IPS-18c (cell line): Measurements from ENCODE around the gene IFI35.
"Not testable (repeated sequence)": the region's sequence is repeated elsewhere in the genome, so short reads cannot be mapped to it uniquely, and the experiment has no call there.

ENCODE experiments used
- H3K4me3 ChIP-seq: 2 replicates; pipeline ENCODE4 v1.7.0; 2013; ENCODE audit warnings: low read depth, mild to moderate bottlenecking, low read length, moderate library complexity; ENCODE audit not compliant: insufficient read depth
- H3K9me3 ChIP-seq: one replicate; pipeline ENCODE4 v1.6.1; 2013; ENCODE audit warnings: mild to moderate bottlenecking, low read length, moderate library complexity; ENCODE audit not compliant: control insufficient read depth, insufficient read depth

The IFI35 gene

DNA sequence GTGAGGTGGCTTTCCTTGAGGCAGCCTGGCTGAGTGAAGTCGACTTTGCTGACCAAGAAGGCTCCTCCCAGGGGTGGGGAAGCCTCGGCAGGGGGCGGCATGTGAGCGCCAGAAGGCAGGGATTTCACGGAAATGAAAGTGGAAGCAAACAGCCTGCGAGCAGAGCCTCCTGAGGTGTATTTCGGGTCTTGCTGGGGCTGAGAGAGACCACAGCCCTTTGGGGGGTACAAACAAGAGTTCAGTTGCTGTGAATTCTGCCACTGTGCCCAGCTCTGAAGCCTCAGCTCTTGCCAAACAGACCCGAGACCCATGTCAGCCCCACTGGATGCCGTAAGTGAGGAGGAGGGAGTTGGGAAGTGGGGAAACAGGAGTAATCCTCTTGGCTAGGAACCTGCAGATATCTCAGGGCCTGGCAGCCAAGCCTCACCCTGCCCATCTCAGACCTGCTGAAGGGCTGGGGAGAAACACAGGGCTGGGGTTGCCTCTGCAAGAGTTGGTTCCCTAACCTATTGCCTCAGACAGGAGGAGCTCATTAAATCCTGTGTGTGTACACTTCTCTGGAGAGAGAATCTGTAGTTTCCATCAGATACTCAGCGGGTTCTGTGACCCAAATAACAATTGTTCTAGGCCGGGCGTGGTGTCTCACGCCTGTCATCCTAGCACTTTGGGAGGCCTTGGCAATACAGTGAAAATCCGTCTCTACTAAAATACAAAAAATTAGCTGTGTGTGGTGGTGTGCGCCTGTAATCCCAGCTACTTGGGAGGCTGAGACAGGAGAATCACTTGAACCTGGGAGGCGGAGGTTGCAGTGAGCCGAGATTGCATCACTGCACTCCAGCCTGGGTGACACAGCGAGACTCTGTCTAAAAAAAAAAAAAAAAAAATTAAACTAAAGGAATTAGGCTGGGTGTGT, at the start of gene IFI35:
IFI35 (plus strand) TSS at position 146 of the 913 bp plus-strand sequence; CDS start at position 310, 164 bp downstream.
- Histone ChIP-seq H3K4me3 (peak within 1 kb of the TSS; percentile 42), H3K9me3 (no peaks in the 10 kb centered on the region)

GRCh38 chr17:42964161-42964932, 42.2 kb upstream of the IFI35 start, which contains the start of gene AARSD1:
TSS of gene AARSD1 (minus strand) at chr17:42964454. CDS start at chr17:42964440, 14 bp downstream.
- H3K4me3 ChIP-seq, result peak within 1 kb of the TSS; percentile 66

DNA sequence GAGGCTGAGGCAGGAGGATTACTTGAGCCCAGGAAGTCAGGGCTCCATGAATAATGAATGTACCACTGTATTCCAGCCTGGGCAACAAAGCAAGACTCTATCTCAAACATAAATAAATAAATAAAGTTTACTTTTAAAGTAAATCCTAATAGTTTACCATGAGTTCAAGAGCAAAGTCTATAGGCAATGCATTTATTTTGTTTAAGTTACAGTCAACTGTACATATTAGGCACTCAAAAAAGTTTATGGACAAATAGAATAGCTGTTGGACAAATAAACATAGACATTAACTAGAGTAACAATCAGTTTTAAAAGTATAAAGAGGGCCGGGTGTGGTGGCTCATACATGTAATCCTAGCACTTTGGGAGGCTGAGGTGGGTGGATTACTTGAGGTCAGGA, 38.7 kb upstream of the IFI35 start:
- Histone ChIP-seq H3K4me3 (no peak overlapping the region), H3K9me3 (no peaks in the 10 kb centered on the region)

More at GRCh38 chr17:42964161-42964932, 42.2 kb upstream of the IFI35 start, which contains the start of gene AARSD1:
- H3K9me3 ChIP-seq, result no peaks in the 10 kb centered on the region

GRCh38 chr17:42969001-42969581, 37.5 kb upstream of the IFI35 start:
- Histone ChIP-seq H3K9me3 (no peaks in the 10 kb centered on the region), H3K4me3 (no peak overlapping the region)

- Histone ChIP-seq H3K9me3 (no peaks in the 10 kb centered on the region), H3K4me3 (no peak overlapping the region)
Measured at GRCh38 chr17:42971589-42971988, 35.0 kb upstream of the IFI35 start.

DNA sequence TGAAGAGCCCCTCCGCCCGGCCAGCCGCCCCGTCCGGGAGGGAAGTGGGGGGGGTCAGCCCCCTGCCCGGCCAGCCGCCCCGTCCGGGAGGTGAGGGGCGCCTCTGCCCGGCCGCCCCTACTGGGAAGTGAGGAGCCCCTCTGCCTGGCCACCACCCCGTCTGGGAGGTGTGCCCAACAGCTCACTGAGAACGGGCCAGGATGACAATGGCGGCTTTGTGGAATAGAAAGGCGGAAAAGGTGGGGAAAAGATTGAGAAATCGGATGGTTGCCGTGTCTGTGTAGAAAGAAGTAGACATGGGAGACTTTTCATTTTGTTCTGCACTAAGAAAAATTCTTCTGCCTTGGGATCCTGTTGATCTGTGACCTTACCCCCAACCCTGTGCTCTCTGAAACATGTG, 33.3 kb upstream of the IFI35 start:
- H3K9me3 ChIP-seq, result not testable (repeated sequence)

GRCh38 chr17:42975265-42975664, 31.3 kb upstream of the IFI35 start:
- Histone ChIP-seq H3K9me3 (no peaks in the 10 kb centered on the region), H3K4me3 (no peak overlapping the region)

More for the DNA sequence above, 33.3 kb upstream of the IFI35 start:
- H3K4me3 ChIP-seq, result not testable (repeated sequence)

GRCh38 chr17:42975701-42976100, 30.9 kb upstream of the IFI35 start:
- not testable (repeated sequence) for H3K4me3 ChIP-seq, H3K9me3 ChIP-seq

- no peaks in the 10 kb centered on the region for H3K9me3 ChIP-seq
- H3K4me3 ChIP-seq, result peak within 1 kb of the TSS; percentile 98
Measured at GRCh38 chr17:42979511-42980273, 26.9 kb upstream of the IFI35 start, which contains the start of gene PTGES3L. TSS of gene PTGES3L (minus strand) at chr17:42980080. CDS start at chr17:42980053, 27 bp downstream.

DNA sequence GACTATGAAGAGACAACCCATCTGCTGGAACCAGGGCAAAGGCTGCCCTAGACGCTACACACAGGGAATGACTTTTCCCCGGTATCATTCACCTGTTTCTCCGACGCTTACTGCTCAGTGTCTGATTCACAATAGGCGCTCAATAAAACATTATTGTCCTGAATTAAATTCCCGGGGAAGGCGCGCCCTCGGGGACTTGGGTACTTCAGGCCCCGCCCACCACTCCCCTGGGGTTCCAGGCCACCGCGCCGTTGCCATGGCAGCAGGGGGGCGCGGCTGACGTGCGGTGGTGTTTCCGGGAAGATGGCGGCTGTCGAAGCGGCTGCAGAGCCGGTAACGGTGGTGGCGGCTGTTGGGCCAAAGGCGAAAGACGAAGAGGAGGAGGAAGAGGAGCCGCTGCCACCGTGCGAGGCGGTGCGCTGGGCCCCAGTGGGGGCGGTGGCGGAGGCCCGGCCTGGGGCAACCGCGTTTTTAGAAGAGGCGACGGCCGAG, 26.3 kb upstream of the IFI35 start, which contains the start of gene RUNDC1:
RUNDC1 (plus strand) TSS at position 292 of the 492 bp plus-strand sequence; CDS start at position 304, 12 bp downstream.
- Histone ChIP-seq H3K9me3 (no peaks in the 10 kb centered on the region), H3K4me3 (peak within 1 kb of the TSS; percentile 98)

DNA sequence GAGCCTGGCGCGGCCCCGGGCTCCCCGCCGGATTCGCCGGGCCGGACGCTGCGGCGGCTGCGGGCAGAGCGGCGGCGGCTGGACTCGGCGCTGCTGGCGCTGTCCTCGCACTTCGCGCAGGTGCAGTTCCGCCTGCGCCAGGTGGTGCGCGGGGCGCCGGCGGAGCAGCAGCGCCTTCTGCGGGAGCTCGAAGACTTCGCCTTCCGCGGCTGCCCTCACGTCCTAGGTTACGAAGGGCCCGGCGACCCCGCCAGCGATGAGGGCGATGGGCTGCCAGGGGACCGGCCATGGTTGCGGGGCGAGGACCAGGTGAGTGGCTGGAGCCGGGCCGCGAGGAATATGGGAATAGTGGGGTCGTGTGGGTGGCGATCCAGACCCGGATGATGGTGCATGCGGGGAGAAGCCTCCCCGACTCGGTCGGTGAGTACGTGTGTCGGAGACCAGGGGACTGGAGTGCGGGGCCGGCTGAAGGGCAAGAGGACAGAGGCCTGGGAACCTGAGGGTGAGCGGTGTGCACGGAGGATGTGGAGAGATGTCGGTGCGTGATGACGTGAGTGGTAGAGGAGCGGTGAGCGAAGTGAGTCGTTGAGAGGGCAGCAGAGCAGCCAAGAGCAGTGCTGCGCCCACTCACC, 25.7 kb upstream of the IFI35 start:
- H3K9me3 ChIP-seq, result no peaks in the 10 kb centered on the region

GRCh38 chr17:42982266-42982665, 24.3 kb upstream of the IFI35 start:
- no peaks in the 10 kb centered on the region for H3K9me3 ChIP-seq
- H3K4me3 ChIP-seq, result no peak overlapping the region

More for the DNA sequence above, 25.7 kb upstream of the IFI35 start:
- peak overlapping the region; percentile 98 for H3K4me3 ChIP-seq

- H3K9me3 ChIP-seq, result no peaks in the 10 kb centered on the region
- no peak overlapping the region for H3K4me3 ChIP-seq
Measured at GRCh38 chr17:42985225-42985624, 21.4 kb upstream of the IFI35 start.

DNA sequence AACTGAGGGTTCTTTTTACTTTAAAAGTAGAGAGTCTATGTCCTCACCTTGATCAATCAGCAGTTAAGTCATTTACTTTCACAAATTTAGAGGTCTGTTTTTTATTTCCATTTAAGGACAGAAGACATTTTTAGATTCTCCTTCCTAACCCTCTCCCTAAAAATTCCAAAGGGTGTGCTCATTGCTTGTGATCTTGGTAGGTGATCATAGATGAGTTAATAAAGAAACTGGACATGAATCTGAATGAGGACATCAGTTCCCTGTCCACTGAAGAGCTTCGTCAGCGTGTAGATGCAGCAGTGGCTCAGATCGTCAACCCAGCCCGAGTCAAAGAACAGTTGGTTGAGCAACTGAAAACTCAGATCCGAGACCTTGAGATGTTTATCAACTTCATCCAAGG, 17.4 kb upstream of the IFI35 start:
- no peaks in the 10 kb centered on the region for H3K9me3 ChIP-seq
- no peak overlapping the region for H3K4me3 ChIP-seq

GRCh38 chr17:42989726-42990652, 16.6 kb upstream of the IFI35 start:
- Histone ChIP-seq H3K4me3 (no peak overlapping the region), H3K9me3 (no peaks in the 10 kb centered on the region)
